H9 (cell line): Measurements from ENCODE around the gene SHANK3. TPM values are rescaled to one million over a fixed set of nuclear protein-coding genes. Genes with fewer than 3 reads are reported as not detected.

Source experiments
- DNase-seq: peaks from one replicate; pipeline ENCODE4 v3.0.0-alpha.2; 2017
- H2AFZ ChIP-seq: one replicate; pipeline ENCODE4 v1.6.1; 2013; ENCODE audit warnings: mild to moderate bottlenecking, low read length, control low read depth, moderate library complexity
- H2AK5ac ChIP-seq: 2 replicates; pipeline ENCODE4 v1.6.1; 2013; ENCODE audit warnings: low read length, control low read depth, mixed read lengths; ENCODE audit not compliant: insufficient read length
- H2BK120ac ChIP-seq: one replicate; pipeline ENCODE4 v1.6.1; 2013; ENCODE audit warnings: low read depth, mild to moderate bottlenecking, low read length, control low read depth, inconsistent platforms; ENCODE audit not compliant: poor library complexity, severe bottlenecking
- H2BK12ac ChIP-seq: 2 replicates; pipeline ENCODE4 v1.6.1; 2013; ENCODE audit warnings: low read length, control low read depth, mixed read lengths, low read depth; ENCODE audit not compliant: insufficient read length
- H2BK15ac ChIP-seq: 2 replicates; pipeline ENCODE4 v1.6.1; 2013; ENCODE audit warnings: low read depth, low read length, control low read depth
- H2BK20ac ChIP-seq: one replicate; pipeline ENCODE4 v1.6.1; 2013; ENCODE audit warnings: low read depth, mild to moderate bottlenecking, low read length, control low read depth, inconsistent platforms; ENCODE audit not compliant: poor library complexity, severe bottlenecking
- H2BK5ac ChIP-seq: 2 replicates; pipeline ENCODE4 v1.6.1; 2013; ENCODE audit warnings: low read length, control low read depth, mixed read lengths; ENCODE audit not compliant: insufficient read length
- H3K14ac ChIP-seq: 2 replicates; pipeline ENCODE4 v1.6.1; 2013; ENCODE audit warnings: low read length, control low read depth; ENCODE audit not compliant: insufficient read depth
- H3K18ac ChIP-seq: 2 replicates; pipeline ENCODE4 v1.6.1; 2013; ENCODE audit warnings: low read depth, mild to moderate bottlenecking, mixed read lengths, low read length, control low read depth; ENCODE audit not compliant: insufficient read length
- H3K23ac ChIP-seq: 2 replicates; pipeline ENCODE4 v1.6.1; 2013; ENCODE audit warnings: low read length, control low read depth, mixed read lengths, low read depth; ENCODE audit not compliant: insufficient read length
- H3K23me2 ChIP-seq: 2 replicates; pipeline ENCODE4 v1.6.1; 2013; ENCODE audit warnings: low read depth, mild to moderate bottlenecking, mixed read lengths, low read length, control low read depth; ENCODE audit not compliant: insufficient read length, poor library complexity, severe bottlenecking
- H3K27ac ChIP-seq: 2 replicates; pipeline ENCODE4 v1.5.1; 2013; ENCODE audit warnings: low read length, control low read depth, mixed read lengths, low read depth; ENCODE audit not compliant: insufficient read length
- H3K27me3 ChIP-seq: 2 replicates; pipeline ENCODE4 v1.6.1; 2013; ENCODE audit warnings: low read length, control low read depth, inconsistent platforms; ENCODE audit not compliant: insufficient read depth
- H3K4ac ChIP-seq: 2 replicates; pipeline ENCODE4 v1.6.1; 2013; ENCODE audit warnings: low read depth, mild to moderate bottlenecking, control low read depth, inconsistent platforms, low read length, moderate library complexity
- H3K4me1 ChIP-seq: 2 replicates; pipeline ENCODE4 v1.6.1; 2013; ENCODE audit warnings: low read length, control low read depth, inconsistent platforms; ENCODE audit not compliant: insufficient read depth
- H3K4me2 ChIP-seq: 2 replicates; pipeline ENCODE4 v1.6.1; 2013; ENCODE audit warnings: low read length, control low read depth, mixed read lengths; ENCODE audit not compliant: insufficient read length, insufficient read depth
- H3K56ac ChIP-seq: 2 replicates; pipeline ENCODE4 v1.6.1; 2013; ENCODE audit warnings: low read depth, mild to moderate bottlenecking, mixed read lengths, low read length, control low read depth; ENCODE audit not compliant: insufficient read length
- H3K79me1 ChIP-seq: 2 replicates; pipeline ENCODE4 v1.6.1; 2013; ENCODE audit warnings: low read depth, mild to moderate bottlenecking, moderate library complexity, low read length, control low read depth, inconsistent platforms; ENCODE audit not compliant: insufficient read depth, poor library complexity, severe bottlenecking
- H3K79me2 ChIP-seq: 2 replicates; pipeline ENCODE4 v1.6.1; 2013; ENCODE audit warnings: low read length, control low read depth, inconsistent platforms; ENCODE audit not compliant: insufficient read depth
- H3K9ac ChIP-seq: 2 replicates; pipeline ENCODE4 v1.6.1; 2013; ENCODE audit warnings: low read length, control low read depth, mixed read lengths; ENCODE audit not compliant: insufficient read length; ENCODE audit errors: extremely low read depth
- H3K9me3 ChIP-seq: one replicate; pipeline ENCODE4 v1.6.1; 2013; ENCODE audit warnings: low read depth, low read length, inconsistent platforms; ENCODE audit not compliant: control insufficient read depth
- H3T11ph ChIP-seq: one replicate; pipeline ENCODE4 v1.6.1; 2013; ENCODE audit warnings: mild to moderate bottlenecking, low read length, control low read depth, inconsistent platforms
- H4K20me1 ChIP-seq: one replicate; pipeline ENCODE4 v1.6.1; 2013; ENCODE audit not compliant: control insufficient read depth, insufficient read length, insufficient read depth
- H4K5ac ChIP-seq: 2 replicates; pipeline ENCODE4 v1.6.1; 2013; ENCODE audit warnings: low read depth, mild to moderate bottlenecking, mixed read lengths, low read length, control low read depth; ENCODE audit not compliant: insufficient read length
- H4K8ac ChIP-seq: replicated peaks from 2 replicates; pipeline ENCODE4 v1.6.1; 2013; ENCODE audit warnings: low read length, control low read depth, mixed read lengths, low read depth; ENCODE audit not compliant: insufficient read length
- H4K91ac ChIP-seq: 2 replicates; pipeline ENCODE4 v1.6.1; 2013; ENCODE audit warnings: low read depth, mild to moderate bottlenecking, moderate library complexity, mixed read lengths, low read length, control low read depth; ENCODE audit not compliant: insufficient read length
- H3K27ac Mint-ChIP-seq, 3 experiments: 2 replicates in 2 of 3; 3 replicates in 1 of 3; pipeline ENCODE4 v1.8.0; 2020 to 2021; ENCODE audit warnings: mixed read lengths in 3 of 3, mild to moderate bottlenecking in 1 of 3, moderate library complexity in 1 of 3
- H3K27me3 Mint-ChIP-seq: 2 replicates; pipeline ENCODE4 v1.8.0; 2021; ENCODE audit warnings: low read depth, mild to moderate bottlenecking, moderate library complexity, mixed read lengths
- H3K36me3 Mint-ChIP-seq, 3 experiments: 2 replicates in 2 of 3; 3 replicates in 1 of 3; pipeline ENCODE4 v1.8.0; 2020 to 2021; ENCODE audit warnings: low read depth in 3 of 3, mixed read lengths in 3 of 3; ENCODE audit not compliant: insufficient read depth in 1 of 3
- H3K4me1 Mint-ChIP-seq, 2 experiments: 2 replicates each; pipeline ENCODE4 v1.8.0; 2020; ENCODE audit warnings: mixed read lengths in 2 of 2
- H3K4me3 Mint-ChIP-seq, 2 experiments: 2 replicates in 1 of 2; 3 replicates in 1 of 2; pipeline ENCODE4 v1.8.0; 2020 to 2021; ENCODE audit warnings: mild to moderate bottlenecking in 2 of 2, mixed read lengths in 2 of 2, moderate library complexity in 1 of 2
- H3K9me3 Mint-ChIP-seq, 2 experiments: 2 replicates in 1 of 2; 3 replicates in 1 of 2; pipeline ENCODE4 v1.8.0; 2020; ENCODE audit warnings: mild to moderate bottlenecking in 2 of 2, mixed read lengths in 2 of 2, moderate library complexity in 1 of 2
- CTCF ChIP-seq: fragments of 200-600 bp; sonication (generic); conservative IDR thresholded peaks from 3 replicates; pipeline ENCODE4 v1.8.0; 2021; ENCODE audit warnings: antibody characterized with exemption, mild to moderate bottlenecking
- total RNA-seq: library from RNA; stranded (reverse); gene quantifications from 2 replicates; pipeline ENCODE4 v1.2.1, GENCODE V29; 2021

Gene SHANK3
- total RNA-seq, 1 experiment from 2014 or later: 8.7 TPM

GRCh38 chr22:50660306-50660705 is 12.3 kb upstream of the SHANK3 start:
- no peaks in the 10 kb centered on the region for H3K79me1 ChIP-seq
- Mint-ChIP-seq H3K4me3 (no peak overlapping the region), H3K4me1 (no peaks in the 10 kb centered on the region), H3K9me3 (peaks cover 5 to 10% of the 10 kb centered on the region in 2 experiments; a peak in 4 of 5 replicates), H3K27me3 (peaks cover 62% of the 10 kb centered on the region), H3K36me3 (no peaks in the 10 kb centered on the region), H3K27ac (no peak overlapping the region)
- H2BK5ac ChIP-seq: no peak overlapping the region
- H3K27ac ChIP-seq: no peak overlapping the region
- no peak overlapping the region for H3K4me2 ChIP-seq
- no peak overlapping the region for H2BK20ac ChIP-seq
- no peak overlapping the region for H3K14ac ChIP-seq
- H4K91ac ChIP-seq: no peak overlapping the region
- H2AFZ ChIP-seq: no peak overlapping the region
- no peak overlapping the region for H2BK12ac ChIP-seq
- H3K4ac ChIP-seq: no peak overlapping the region
- TF ChIP-seq CTCF: no peak
- H2BK15ac ChIP-seq: no peak overlapping the region
- H3K27me3 ChIP-seq: peaks cover 3% of the 10 kb centered on the region; the same call in 1 of the 2 replicates
- H3K4me1 ChIP-seq: no peaks in the 10 kb centered on the region
- no peaks in the 10 kb centered on the region for H4K20me1 ChIP-seq
- H3K23ac ChIP-seq: no peak overlapping the region
- H3K9me3 ChIP-seq: no peaks in the 10 kb centered on the region
- H2BK120ac ChIP-seq: no peak overlapping the region
- H3K56ac ChIP-seq: no peak overlapping the region
- no peak overlapping the region for H3K18ac ChIP-seq
- no peak for DNase-seq
- H3K79me2 ChIP-seq: no peaks in the 10 kb centered on the region
- H4K5ac ChIP-seq: no peak overlapping the region
- no peak overlapping the region for H3T11ph ChIP-seq
- no peak overlapping the region for H3K9ac ChIP-seq
- H3K23me2 ChIP-seq: no peaks in the 10 kb centered on the region
- H4K8ac ChIP-seq: no peak overlapping the region
- H2AK5ac ChIP-seq: no peak overlapping the region
